HepG2 (cell line): ENCODE data around the gene NAMPT. TPM values are rescaled to one million over a fixed set of nuclear protein-coding genes. Genes with fewer than 3 reads are reported as not detected.
A peak's percentile ranks its signal among the peaks of the same experiment; 100 is the strongest.

Source experiments
- BCL6 ChIP-seq: IDR thresholded peaks from 2 replicates; pipeline ENCODE4 v1.6.1; 2016; ENCODE audit warnings: missing genetic modification reagents, missing compliant biosample characterization
- HHEX ChIP-seq: IDR thresholded peaks from 2 replicates; pipeline ENCODE4 v1.6.1; 2016; ENCODE audit warnings: control low read depth
- HNRNPLL ChIP-seq: fragments of 200-400 bp; formaldehyde crosslinking; IDR thresholded peaks from 2 replicates; pipeline ENCODE4 v1.6.1; 2017; ENCODE audit warnings: mild to moderate bottlenecking, low read depth, low read length; ENCODE audit not compliant: poor library complexity, severe bottlenecking
- KDM5B ChIP-seq: sonication (generic); formaldehyde crosslinking; IDR thresholded peaks from 2 replicates; pipeline ENCODE4 v1.4.0; 2020; ENCODE audit warnings: missing genetic modification reagents, mild to moderate bottlenecking, borderline replicate concordance
- LCORL ChIP-seq, 2 experiments: fragments of 450-650 bp in 1 of 2; sonication (generic) in 1 of 2; formaldehyde crosslinking in 1 of 2; IDR thresholded peaks; 2 replicates each; pipeline versions ENCODE4 v1.5.0 to v1.6.1; 2017 to 2020; ENCODE audit warnings: antibody characterized with exemption in 1 of 2, missing genetic modification reagents in 1 of 2
- PHF8 ChIP-seq: sonication (generic); formaldehyde crosslinking; IDR thresholded peaks from 2 replicates; pipeline ENCODE4 v1.5.0; 2020; ENCODE audit warnings: missing genetic modification reagents
- SAP130 ChIP-seq: IDR thresholded peaks from 2 replicates; pipeline ENCODE4 v1.6.1; 2016; ENCODE audit warnings: low read depth
- SMARCC2 ChIP-seq: fragments of 450-650 bp; IDR thresholded peaks from 2 replicates; pipeline ENCODE4 v1.6.1; 2017; ENCODE audit warnings: antibody characterized with exemption, mild to moderate bottlenecking
- ZFP36L1 ChIP-seq: sonication (generic); formaldehyde crosslinking; IDR thresholded peaks from 2 replicates; pipeline ENCODE4 v1.8.0; 2022; ENCODE audit warnings: mild to moderate bottlenecking, missing genetic modification reagents, moderate library complexity
- ZNF446 ChIP-seq: sonication (generic); formaldehyde crosslinking; IDR thresholded peaks from 2 replicates; pipeline ENCODE4 v1.5.0; 2020; ENCODE audit warnings: mild to moderate bottlenecking, missing genetic modification reagents
- ZNF678 ChIP-seq: sonication (generic); formaldehyde crosslinking; IDR thresholded peaks from 2 replicates; pipeline ENCODE4 v1.4.0; 2020; ENCODE audit warnings: mild to moderate bottlenecking, missing genetic modification reagents
- polyA plus RNA-seq, 8 experiments: library from polyadenylated mRNA; depleted of rRNA in 3 of 8; stranded (reverse) in 7 of 8; unstranded in 1 of 8; fragments of >200 nt; fragmentation: Illumina TruSeq in 4 of 8; extraction: Trizol in 4 of 8; gene quantifications; 2 replicates each; pipeline versions ENCODE4 v1.2.1 to v1.2.3, GENCODE V29; 2011 to 2016; ENCODE audit warnings: low read depth in 4 of 8, missing spikeins in 1 of 8, mixed read lengths in 1 of 8; ENCODE audit not compliant: insufficient read depth in 1 of 8
- total RNA-seq, 5 experiments: library from RNA; depleted of rRNA; stranded (reverse); fragments of >200 nt; fragmentation: Illumina TruSeq; extraction: Trizol; gene quantifications; 2 replicates each; pipeline ENCODE4 v1.2.3, GENCODE V29; 2016; ENCODE audit warnings: low read depth in 1 of 5
- TF ChIP-seq, protein P1 (sequence below): sonication (generic); formaldehyde crosslinking; IDR thresholded peaks from 2 replicates; pipeline ENCODE4 v1.9.0; 2021; ENCODE audit warnings: missing genetic modification reagents, borderline replicate concordance
- TF ChIP-seq, protein P2 (sequence below): sonication (generic); formaldehyde crosslinking; IDR thresholded peaks from 2 replicates; pipeline ENCODE4 v1.9.0; 2021; ENCODE audit warnings: mild to moderate bottlenecking, missing genetic modification reagents
- TF ChIP-seq, protein P3 (sequence below): sonication (generic); formaldehyde crosslinking; conservative IDR thresholded peaks from 2 replicates; pipeline ENCODE4 v1.8.1; 2023; ENCODE audit warnings: missing genetic modification reagents
- TF ChIP-seq, protein P4 (sequence below): sonication (generic); formaldehyde crosslinking; IDR thresholded peaks from 2 replicates; pipeline ENCODE4 v1.5.1; 2020; ENCODE audit warnings: mild to moderate bottlenecking, missing genetic modification reagents, moderate library complexity

NAMPT gene
- total and polyA plus RNA-seq, 2 of the 13 experiments (the other 11 are each of a cell fraction or from before 2014, with no cell fraction given) = 15.8 to 67.7 TPM

DNA sequence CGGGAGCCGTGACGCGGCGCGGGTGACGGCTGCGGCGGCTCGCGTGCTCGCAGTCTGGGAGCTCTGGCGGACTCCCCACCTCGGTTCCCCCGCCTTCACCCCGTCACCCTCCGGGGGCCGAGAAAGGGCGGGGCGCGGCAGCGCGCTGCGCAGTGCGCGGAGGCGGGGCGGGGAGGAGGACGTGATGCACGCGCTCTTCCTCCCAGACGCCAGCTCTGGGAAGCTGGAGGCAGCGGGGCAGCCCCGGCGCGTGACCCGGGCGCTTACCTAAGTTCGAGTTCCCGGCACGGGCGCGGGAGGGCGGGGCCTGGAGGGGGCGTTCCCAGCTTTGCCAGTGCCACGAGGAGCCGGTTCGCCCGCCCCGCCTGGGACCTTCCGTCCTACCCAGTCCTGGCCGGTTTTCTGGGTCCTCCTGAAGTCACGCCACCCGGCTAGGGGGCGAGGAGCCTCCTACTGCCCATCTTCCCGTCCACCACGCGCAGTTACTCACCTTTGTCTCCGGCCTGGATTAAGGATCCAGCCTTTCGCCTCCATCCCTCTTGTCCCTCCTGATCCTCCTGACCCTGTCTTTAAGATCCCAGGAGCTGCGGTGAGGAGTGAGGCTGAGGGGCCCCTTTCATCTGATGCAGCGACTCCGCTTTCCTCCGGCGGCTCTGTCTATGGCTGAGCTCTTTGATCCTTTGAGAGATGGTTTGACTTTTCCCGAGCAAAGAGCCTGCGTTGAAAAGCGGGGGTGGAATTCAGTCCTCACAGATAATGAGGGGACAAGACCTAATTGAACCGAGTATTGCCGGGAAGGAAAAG lies 470 bp upstream of the NAMPT start (continued):
- peak; percentile 77 for TF ChIP-seq HNRNPLL
- TF ChIP-seq, protein P1, sequence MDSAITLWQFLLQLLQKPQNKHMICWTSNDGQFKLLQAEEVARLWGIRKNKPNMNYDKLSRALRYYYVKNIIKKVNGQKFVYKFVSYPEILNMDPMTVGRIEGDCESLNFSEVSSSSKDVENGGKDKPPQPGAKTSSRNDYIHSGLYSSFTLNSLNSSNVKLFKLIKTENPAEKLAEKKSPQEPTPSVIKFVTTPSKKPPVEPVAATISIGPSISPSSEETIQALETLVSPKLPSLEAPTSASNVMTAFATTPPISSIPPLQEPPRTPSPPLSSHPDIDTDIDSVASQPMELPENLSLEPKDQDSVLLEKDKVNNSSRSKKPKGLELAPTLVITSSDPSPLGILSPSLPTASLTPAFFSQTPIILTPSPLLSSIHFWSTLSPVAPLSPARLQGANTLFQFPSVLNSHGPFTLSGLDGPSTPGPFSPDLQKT = no peak
- no peak for TF ChIP-seq SMARCC2
- TF ChIP-seq HHEX (CRISPR knock-in tag) = no peak
- 0 out of 2 replicates have a peak, but pooled peaks have one; percentile 58 for TF ChIP-seq ZNF446 (CRISPR knock-in tag)
- TF ChIP-seq ZFP36L1 (CRISPR knock-in tag) = peak; percentile 60; the same call in 1 of the 2 replicates
- TF ChIP-seq, protein P2, sequence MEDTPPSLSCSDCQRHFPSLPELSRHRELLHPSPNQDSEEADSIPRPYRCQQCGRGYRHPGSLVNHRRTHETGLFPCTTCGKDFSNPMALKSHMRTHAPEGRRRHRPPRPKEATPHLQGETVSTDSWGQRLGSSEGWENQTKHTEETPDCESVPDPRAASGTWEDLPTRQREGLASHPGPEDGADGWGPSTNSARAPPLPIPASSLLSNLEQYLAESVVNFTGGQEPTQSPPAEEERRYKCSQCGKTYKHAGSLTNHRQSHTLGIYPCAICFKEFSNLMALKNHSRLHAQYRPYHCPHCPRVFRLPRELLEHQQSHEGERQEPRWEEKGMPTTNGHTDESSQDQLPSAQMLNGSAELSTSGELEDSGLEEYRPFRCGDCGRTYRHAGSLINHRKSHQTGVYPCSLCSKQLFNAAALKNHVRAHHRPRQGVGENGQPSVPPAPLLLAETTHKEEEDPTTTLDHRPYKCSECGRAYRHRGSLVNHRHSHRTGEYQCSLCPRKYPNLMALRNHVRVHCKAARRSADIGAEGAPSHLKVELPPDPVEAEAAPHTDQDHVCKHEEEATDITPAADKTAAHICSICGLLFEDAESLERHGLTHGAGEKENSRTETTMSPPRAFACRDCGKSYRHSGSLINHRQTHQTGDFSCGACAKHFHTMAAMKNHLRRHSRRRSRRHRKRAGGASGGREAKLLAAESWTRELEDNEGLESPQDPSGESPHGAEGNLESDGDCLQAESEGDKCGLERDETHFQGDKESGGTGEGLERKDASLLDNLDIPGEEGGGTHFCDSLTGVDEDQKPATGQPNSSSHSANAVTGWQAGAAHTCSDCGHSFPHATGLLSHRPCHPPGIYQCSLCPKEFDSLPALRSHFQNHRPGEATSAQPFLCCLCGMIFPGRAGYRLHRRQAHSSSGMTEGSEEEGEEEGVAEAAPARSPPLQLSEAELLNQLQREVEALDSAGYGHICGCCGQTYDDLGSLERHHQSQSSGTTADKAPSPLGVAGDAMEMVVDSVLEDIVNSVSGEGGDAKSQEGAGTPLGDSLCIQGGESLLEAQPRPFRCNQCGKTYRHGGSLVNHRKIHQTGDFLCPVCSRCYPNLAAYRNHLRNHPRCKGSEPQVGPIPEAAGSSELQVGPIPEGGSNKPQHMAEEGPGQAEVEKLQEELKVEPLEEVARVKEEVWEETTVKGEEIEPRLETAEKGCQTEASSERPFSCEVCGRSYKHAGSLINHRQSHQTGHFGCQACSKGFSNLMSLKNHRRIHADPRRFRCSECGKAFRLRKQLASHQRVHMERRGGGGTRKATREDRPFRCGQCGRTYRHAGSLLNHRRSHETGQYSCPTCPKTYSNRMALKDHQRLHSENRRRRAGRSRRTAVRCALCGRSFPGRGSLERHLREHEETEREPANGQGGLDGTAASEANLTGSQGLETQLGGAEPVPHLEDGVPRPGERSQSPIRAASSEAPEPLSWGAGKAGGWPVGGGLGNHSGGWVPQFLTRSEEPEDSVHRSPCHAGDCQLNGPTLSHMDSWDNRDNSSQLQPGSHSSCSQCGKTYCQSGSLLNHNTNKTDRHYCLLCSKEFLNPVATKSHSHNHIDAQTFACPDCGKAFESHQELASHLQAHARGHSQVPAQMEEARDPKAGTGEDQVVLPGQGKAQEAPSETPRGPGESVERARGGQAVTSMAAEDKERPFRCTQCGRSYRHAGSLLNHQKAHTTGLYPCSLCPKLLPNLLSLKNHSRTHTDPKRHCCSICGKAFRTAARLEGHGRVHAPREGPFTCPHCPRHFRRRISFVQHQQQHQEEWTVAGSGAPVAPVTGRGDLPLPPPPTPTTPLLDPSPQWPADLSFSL (CRISPR knock-in tag) = no peak
- TF ChIP-seq LCORL (IDR thresholded peaks at IDR 0.05) = no peak
- TF ChIP-seq LCORL (CRISPR knock-in tag; IDR thresholded peaks at IDR 0.05) = peak; percentile 91
- TF ChIP-seq PHF8 = peak; percentile 73
- TF ChIP-seq KDM5B (CRISPR knock-in tag) = peak; percentile 89; the same call in 1 of the 2 replicates
- TF ChIP-seq BCL6 (CRISPR knock-in tag) = peak; percentile 46; the same call in 1 of the 2 replicates
- TF ChIP-seq SAP130 (CRISPR knock-in tag) = peak; percentile 93
- TF ChIP-seq, protein P3, sequence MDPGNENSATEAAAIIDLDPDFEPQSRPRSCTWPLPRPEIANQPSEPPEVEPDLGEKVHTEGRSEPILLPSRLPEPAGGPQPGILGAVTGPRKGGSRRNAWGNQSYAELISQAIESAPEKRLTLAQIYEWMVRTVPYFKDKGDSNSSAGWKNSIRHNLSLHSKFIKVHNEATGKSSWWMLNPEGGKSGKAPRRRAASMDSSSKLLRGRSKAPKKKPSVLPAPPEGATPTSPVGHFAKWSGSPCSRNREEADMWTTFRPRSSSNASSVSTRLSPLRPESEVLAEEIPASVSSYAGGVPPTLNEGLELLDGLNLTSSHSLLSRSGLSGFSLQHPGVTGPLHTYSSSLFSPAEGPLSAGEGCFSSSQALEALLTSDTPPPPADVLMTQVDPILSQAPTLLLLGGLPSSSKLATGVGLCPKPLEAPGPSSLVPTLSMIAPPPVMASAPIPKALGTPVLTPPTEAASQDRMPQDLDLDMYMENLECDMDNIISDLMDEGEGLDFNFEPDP = 0 out of 2 replicates have a peak, but pooled peaks have one; percentile 18
- TF ChIP-seq, protein P4, sequence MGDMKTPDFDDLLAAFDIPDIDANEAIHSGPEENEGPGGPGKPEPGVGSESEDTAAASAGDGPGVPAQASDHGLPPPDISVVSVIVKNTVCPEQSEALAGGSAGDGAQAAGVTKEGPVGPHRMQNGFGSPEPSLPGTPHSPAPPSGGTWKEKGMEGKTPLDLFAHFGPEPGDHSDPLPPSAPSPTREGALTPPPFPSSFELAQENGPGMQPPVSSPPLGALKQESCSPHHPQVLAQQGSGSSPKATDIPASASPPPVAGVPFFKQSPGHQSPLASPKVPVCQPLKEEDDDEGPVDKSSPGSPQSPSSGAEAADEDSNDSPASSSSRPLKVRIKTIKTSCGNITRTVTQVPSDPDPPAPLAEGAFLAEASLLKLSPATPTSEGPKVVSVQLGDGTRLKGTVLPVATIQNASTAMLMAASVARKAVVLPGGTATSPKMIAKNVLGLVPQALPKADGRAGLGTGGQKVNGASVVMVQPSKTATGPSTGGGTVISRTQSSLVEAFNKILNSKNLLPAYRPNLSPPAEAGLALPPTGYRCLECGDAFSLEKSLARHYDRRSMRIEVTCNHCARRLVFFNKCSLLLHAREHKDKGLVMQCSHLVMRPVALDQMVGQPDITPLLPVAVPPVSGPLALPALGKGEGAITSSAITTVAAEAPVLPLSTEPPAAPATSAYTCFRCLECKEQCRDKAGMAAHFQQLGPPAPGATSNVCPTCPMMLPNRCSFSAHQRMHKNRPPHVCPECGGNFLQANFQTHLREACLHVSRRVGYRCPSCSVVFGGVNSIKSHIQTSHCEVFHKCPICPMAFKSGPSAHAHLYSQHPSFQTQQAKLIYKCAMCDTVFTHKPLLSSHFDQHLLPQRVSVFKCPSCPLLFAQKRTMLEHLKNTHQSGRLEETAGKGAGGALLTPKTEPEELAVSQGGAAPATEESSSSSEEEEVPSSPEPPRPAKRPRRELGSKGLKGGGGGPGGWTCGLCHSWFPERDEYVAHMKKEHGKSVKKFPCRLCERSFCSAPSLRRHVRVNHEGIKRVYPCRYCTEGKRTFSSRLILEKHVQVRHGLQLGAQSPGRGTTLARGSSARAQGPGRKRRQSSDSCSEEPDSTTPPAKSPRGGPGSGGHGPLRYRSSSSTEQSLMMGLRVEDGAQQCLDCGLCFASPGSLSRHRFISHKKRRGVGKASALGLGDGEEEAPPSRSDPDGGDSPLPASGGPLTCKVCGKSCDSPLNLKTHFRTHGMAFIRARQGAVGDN = peak; percentile 92
- TF ChIP-seq ZNF678 (CRISPR knock-in tag) = no peak
